ENCODE data around the gene TNFRSF1A.

Gene TNFRSF1A

GRCh38 chr12:6355491-6356373 is 13.9 kb upstream of the TNFRSF1A start:
- FAIRE-seq (no peak), DNase-seq (ENCODE audit: insufficient read length, low spot score) (no peak)
- TF ChIP-seq, protein P1, sequence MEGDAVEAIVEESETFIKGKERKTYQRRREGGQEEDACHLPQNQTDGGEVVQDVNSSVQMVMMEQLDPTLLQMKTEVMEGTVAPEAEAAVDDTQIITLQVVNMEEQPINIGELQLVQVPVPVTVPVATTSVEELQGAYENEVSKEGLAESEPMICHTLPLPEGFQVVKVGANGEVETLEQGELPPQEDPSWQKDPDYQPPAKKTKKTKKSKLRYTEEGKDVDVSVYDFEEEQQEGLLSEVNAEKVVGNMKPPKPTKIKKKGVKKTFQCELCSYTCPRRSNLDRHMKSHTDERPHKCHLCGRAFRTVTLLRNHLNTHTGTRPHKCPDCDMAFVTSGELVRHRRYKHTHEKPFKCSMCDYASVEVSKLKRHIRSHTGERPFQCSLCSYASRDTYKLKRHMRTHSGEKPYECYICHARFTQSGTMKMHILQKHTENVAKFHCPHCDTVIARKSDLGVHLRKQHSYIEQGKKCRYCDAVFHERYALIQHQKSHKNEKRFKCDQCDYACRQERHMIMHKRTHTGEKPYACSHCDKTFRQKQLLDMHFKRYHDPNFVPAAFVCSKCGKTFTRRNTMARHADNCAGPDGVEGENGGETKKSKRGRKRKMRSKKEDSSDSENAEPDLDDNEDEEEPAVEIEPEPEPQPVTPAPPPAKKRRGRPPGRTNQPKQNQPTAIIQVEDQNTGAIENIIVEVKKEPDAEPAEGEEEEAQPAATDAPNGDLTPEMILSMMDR (IDR thresholded peaks at IDR 0.05; ENCODE audit: insufficient read depth, missing control alignments) = no peak

- TF ChIP-seq, protein P1 (IDR thresholded peaks at IDR 0.05; ENCODE audit: insufficient read depth, missing control alignments) = no peak
- FAIRE-seq = no peak
- DNase-seq (ENCODE audit: insufficient read length, low spot score) = no peak
These were observed 12.9 kb upstream of the TNFRSF1A start for GRCh38 chr12:6354495-6355393.

DNA sequence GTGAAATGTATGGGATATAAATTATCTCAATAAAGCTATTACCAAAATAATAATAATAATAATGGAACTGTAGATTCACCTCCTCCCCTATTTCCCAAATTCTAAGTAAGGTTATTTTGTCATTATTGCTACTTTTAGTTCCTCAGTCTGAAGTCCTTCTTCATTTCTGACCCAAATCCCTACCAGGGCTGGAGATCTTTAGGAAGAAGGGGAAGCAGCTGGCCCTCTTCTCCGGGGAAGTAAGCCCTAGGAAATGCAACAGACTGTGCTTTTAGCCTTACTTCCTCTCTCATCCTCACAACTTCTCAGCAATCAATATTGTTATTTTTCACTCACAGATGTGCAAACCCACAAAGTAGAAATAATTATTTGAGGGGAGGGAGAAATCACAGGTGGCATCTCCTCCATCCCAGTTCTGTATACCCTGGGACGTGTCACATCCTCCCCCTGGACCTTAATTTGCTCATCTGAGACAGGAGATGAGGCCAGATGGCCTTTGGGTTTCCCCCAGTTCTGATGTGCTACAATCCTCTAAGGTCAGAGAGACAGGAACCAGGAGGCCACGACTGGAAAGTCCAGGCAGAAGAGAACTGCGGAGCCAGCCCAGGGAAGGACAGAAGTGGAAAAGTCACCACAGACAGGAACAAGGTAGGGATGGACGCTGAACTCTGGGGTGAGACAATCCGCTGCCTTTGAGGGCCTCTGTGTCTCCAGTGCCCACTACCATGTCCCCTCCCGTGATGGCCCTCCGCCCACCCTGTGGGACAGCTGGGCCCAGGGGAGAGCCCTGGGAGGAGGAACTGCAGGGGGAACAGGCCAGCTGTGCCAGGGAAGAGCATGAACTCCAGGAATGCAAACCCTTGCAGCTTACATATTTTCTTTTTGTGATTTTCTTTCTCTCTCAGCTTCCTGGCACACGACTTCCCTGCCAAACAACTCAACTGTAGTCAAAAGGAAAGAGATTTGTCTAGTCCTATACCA is 10.6 kb upstream of the TNFRSF1A start:
- TF ChIP-seq, protein P1 (IDR thresholded peaks at IDR 0.05; ENCODE audit: insufficient read depth, missing control alignments) = no peak
- FAIRE-seq (no peak), DNase-seq (ENCODE audit: insufficient read length, low spot score) (no peak)

GRCh38 chr12:6351622-6352021 is 9.7 kb upstream of the TNFRSF1A start:
- DNase-seq (ENCODE audit: insufficient read length, low spot score) = no peak
- FAIRE-seq = no peak
- TF ChIP-seq, protein P1 (IDR thresholded peaks at IDR 0.05; ENCODE audit: insufficient read depth, missing control alignments) = no peak

GRCh38 chr12:6347367-6348338 is 5.8 kb upstream of the TNFRSF1A start:
- TF ChIP-seq, protein P1 (IDR thresholded peaks at IDR 0.05; ENCODE audit: insufficient read depth, missing control alignments) = no peak
- DNase-seq (ENCODE audit: insufficient read length, low spot score) = no peak

More at GRCh38 chr12:6347367-6348338, 5.8 kb upstream of the TNFRSF1A start:
- no peak for FAIRE-seq

All from D721Med (cell line).